Endothelial cell of hepatic sinusoid (primary cell): Measurements from ENCODE around the gene MARK3.
"Not testable (repeated sequence)": the region's sequence is repeated elsewhere in the genome, so short reads cannot be mapped to it uniquely, and the experiment has no call there.

Source experiments
- in situ Hi-C: cut with HindIII; loops from 2 replicates; pipeline ENCODE4 v1.10.0; 2017; ENCODE audit warnings: low sequenced_read_pairs

The MARK3 gene

GRCh38 chr14:103522649-103523574 is 137.7 kb downstream of the MARK3 start, which contains the start of gene CKB:
CKB (minus strand) TSS chr14:103522830; CDS start chr14:103522493, 337 bp downstream.
- in situ Hi-C loops = loop anchor here (5.0 kb wide), 2 partner anchors 46 to 69 kb away; no protein-coding TSS in a partner anchor

- in situ Hi-C loops = loop anchor here (5.0 kb wide), 2 partner anchors 46 to 69 kb away; no protein-coding TSS in a partner anchor
Measured at GRCh38 chr14:103523575-103523954, 138.3 kb downstream of the MARK3 start.

GRCh38 chr14:103524002-103524935 is 139.1 kb downstream of the MARK3 start:
- in situ Hi-C loops = loop anchor here (5.0 kb wide), 2 partner anchors 47 to 68 kb away; no protein-coding TSS in a partner anchor

- in situ Hi-C loops = not testable (repeated sequence)
Measured at GRCh38 chr14:103525430-103526246, 140.4 kb downstream of the MARK3 start.

DNA sequence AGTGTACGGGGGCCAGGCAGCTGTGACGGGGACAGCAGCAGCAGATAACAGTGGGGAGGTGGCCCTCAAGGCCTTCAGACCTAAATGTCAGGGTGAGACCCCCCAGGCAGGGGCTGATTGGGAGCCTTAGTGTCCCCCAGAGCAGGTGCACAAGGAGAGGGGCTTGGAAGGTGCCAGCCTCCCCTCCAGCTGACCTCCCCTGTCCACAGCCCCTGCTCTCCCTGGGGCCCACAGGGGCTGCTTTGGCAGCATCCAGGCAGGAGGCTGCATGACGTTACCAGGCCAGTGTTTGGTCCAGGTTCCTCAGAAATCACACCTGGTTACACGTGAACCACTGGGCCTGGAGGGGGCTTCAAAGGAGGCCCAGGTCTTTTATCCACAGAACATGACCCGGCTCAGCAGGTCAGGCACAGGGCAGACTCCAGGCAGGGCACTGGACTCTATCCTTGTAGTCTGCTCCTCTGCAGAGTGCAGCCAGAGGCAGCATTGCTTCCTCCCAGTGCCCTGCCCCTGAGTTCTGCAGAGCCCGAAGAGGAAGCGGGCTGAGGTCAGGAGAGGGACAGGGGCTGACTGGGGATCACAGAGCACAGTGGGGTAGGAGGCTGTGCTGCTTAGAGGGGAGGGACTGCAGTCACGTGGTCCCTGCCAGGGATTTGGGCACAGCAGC is 141.2 kb downstream of the MARK3 start:
- in situ Hi-C loops = no loop called here

- in situ Hi-C loops = no loop called here
Measured at GRCh38 chr14:103526914-103527248, 141.7 kb downstream of the MARK3 start.

DNA sequence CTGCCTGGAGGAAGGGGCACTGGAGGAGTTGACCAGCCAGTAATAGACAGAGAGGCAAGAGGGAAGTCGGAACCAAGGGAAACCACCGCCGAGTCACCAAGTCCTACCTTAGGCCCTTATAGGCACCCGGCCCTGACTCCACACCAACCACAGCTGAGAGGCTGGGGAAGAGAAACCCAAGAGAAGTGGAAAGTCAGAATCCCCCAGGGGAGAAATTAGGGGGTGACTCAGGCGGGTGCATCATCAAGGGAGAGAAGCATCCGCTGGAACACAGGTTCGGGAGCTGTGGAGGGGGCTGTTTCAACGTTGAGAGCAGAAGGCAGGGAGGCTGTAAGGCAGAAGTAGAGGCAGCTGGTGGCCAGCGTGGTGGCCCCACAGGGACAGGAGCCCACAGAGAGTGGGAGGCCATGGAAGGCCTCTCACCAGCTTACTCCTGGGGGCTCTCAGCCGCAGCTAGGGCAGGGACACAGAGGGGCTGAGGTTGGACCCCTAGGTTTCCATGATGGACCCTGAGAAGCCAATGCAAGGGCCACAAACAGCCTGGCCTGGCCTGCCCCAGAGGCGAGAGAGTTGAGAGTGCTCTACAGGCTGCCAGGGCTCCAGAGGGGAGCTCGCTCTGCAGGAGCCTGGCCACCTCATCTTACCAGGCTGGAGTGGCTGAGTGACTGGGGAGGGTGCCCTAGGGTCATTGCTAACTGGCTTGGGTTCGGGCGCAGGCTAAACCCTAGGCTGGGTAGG is 142.4 kb downstream of the MARK3 start:
- in situ Hi-C loops = no loop called here

GRCh38 chr14:103528146-103528586 is 143.0 kb downstream of the MARK3 start:
- in situ Hi-C loops = no loop called here

DNA sequence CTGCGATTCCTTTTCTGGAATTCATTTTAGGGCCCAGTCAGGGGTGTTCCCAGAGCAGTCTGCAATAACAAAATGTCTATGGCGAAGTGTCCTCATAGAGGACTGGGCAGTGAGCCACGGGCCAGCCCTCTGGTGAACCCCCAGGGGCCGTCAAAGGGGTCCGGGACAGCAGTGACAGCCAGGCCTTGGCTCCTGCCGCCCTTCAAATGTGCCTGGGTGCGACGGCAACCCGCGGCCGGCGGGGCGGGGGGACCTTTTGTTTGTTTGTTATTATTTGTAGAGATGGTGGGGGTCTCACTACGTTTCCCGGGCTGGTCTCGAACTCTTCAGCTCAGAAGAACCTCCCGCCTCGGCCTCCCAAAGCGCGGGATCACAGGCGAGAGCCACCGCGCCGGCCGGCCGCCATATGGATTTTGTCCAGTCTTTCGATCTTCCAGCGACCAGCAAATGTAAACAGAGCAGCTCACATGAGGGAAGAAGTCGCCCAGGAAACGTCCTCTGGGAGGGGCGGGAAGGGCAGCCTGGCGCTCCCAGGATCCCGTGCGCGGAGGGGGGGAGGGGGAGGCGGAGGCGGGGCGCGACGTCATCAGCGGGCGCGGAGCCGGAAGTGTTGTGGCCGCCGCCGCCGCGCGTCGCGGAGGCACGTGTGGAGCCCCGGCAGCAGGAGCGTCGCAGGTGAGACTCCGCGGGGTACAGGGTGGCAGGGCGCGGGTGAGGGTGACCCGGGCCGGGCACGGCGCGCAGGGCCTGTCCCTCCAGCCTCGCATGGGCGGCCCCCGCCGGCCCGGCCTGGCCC is 143.6 kb downstream of the MARK3 start, which contains the start of gene TRMT61A:
TRMT61A (plus strand) TSS at position 610 of the 796 bp plus-strand sequence. CDS start 783 bp downstream, outside the sequence.
- in situ Hi-C loops = no loop called here

DNA sequence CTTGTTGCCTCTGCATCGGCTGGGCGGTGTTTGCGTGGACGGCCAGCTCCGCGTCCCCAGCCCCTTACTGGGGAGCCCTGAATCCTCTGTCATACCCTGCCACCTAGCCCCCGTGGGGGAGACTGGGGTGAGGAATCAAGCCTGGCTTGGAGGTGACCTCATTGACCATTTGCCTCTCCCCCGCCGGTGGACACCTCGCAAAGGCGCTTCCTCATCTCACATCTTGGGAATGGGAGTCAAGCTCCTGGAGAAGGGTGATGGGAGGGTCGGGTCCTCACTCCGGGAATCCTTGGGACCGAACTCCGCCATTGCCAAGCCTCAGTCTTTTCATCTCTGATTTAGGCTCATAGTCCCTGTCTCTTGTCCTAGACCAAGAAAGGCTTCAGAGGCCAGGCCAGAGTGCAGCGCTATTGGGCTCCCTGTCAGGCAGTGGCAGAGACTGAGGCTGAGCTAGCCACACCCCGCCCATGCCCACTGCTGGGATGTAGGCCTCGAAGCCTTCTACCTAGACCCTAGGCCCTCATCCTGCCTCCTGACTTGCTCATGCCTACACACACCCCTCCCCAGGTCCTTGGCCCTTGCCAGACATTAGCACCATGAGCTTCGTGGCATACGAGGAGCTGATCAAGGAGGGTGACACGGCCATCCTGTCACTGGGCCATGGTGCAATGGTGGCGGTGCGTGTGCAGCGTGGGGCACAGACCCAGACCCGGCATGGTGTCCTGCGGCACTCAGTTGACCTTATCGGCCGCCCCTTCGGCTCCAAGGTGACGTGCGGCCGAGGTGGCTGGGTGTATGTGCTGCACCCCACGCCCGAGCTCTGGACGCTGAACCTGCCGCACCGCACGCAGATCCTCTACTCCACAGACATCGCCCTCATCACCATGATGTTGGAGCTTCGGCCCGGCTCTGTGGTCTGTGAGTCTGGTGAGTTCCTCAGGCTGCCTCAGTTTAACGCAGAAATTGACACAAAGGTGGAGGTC is 144.5 kb downstream of the MARK3 start:
- in situ Hi-C loops = no loop called here

DNA sequence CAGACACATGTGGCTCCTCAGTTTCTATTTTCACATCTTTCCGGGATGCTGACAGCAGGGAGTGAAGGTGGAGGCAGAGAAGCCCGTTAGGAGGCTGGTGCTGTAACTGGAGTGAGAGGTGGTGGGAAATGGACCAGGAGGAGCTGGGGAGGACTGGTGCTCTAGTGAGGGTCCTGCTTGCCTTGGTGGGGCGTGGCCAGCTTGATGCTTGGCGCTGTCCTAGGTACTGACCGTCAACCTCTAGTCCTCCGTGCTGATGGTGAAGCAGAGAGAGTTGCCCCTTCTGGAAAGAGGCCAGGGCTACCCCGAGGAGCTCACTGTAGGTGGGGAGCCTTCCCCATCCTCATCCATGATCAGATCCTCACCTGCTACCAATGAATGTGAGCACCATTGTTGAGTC is 145.2 kb downstream of the MARK3 start:
- in situ Hi-C loops = no loop called here

- in situ Hi-C loops = no loop called here
Measured at GRCh38 chr14:103530831-103531230, 145.6 kb downstream of the MARK3 start.

GRCh38 chr14:103531421-103532215 is 146.4 kb downstream of the MARK3 start:
- in situ Hi-C loops = no loop called here

GRCh38 chr14:103532216-103533136 is 147.3 kb downstream of the MARK3 start:
- in situ Hi-C loops = no loop called here
